OCI-M2 (cell line): ENCODE measurements around the gene ODC1.
A peak's percentile ranks its signal among the peaks of the same experiment; 100 is the strongest.
"Not testable (repeated sequence)": the region's sequence is repeated elsewhere in the genome, so short reads cannot be mapped to it uniquely, and the experiment has no call there.

Source experiments
- DNase-seq: peaks from one replicate; lab custom pipeline; 2025; ENCODE audit not compliant: unreplicated experiment; lab: John Stamatoyannopoulos, UW

ODC1 gene

DNA sequence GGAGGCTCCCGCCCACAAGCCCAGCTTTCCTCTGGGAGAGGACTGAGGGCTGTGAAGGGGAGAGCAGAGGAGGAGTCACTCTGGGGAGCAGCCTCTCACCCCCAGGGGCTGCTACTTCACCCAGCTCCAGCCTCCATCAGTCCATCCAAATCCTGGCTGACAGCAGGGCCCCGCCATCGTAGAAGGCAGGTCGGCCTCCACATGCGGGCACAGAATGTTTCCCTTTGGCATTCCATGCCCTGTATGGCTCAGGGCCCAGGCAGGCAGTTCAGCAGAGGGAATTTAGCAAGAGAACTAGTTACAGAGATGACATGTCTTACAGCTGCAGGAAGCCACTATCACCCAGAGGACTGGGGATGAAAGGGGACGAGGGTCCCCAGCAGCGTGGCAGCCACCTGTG is 6.4 kb upstream of the ODC1 start:
- DNase-seq, result no peak

DNA sequence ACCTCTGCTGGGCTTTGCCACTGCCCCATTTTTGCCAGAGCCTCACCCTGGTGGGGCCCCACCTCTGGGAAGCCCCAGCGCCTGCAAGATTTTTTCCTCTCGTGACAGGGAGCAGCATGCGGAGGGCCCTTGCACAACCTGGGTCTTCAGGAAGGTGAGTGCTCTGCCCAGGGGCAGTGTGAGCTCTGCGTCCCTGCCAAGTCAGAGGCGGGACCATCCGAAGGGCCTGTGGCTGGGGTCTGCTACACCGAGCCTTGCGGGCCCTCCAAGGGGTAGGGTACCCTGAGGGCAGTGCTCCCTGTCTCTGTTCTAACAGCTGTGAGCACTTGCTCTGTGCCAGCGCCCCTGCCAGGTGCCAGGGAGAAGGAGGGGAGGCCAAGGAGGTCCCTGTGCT is 5.8 kb upstream of the ODC1 start:
- no peak for DNase-seq

DNA sequence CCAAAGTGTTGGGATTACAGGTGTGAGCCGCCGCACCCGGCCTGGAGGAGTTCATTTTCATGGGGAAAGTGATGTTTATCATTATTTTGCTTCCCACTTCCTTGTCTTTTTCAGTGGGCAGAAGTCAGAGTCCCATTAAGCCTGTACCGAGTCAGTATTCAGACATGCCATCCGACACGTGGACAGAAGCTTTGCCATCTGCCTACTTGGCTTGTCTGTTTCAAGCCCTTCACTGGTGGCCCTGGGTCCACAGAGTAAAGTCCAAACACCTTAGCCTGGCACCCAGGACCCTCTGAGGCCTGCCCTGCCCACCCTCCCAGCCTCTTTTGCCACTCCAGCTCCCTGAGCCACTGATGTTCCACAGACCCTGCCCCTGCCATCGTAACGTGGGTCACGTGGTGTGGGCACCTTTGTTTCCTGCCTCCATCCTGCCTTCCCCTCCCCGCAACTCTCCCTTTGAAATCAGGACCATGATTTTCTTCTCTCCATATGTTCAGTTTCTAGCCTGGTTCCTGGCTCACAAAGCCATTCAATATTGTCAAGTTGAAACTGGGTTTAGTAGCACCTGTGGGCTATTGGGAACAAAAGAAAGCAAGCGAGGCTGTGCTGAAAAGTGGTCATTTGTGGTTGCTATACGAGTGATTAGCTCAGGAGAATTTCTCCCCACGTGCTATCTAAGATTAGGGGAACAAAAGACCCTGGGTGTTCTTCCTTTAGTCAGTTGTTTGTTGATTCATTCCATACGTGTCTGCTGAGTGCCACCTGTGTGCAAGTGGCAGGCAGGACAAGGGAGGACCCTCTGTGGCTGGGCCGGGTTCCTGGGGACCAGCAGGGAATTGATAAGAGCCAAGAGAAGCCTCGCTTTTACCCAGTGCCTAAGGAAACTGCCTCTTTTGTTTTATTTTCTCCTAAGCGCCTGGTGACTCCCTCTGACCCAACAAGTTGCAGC is 5.1 kb upstream of the ODC1 start:
- no peak for DNase-seq

DNA sequence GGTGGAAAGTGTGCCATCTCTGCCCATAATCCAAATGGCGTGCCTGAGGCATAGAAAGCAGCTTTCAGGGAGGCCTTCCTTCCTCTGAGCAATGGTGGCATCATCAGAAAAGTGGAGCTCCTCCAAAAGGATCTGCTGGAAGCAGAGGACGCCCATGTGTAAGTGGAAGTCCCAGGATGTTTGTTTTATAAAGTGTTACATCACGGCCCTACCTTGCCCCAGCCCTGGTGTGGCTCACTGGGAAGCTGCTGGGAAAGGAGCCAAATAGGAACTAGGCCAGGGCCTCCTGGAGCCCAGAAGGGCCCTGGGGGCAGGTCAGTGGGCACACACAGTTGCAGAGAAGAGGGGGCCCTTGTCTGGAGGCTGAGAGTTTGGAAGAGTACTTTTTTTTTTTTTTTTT is 4.2 kb upstream of the ODC1 start:
- no peak for DNase-seq

DNA sequence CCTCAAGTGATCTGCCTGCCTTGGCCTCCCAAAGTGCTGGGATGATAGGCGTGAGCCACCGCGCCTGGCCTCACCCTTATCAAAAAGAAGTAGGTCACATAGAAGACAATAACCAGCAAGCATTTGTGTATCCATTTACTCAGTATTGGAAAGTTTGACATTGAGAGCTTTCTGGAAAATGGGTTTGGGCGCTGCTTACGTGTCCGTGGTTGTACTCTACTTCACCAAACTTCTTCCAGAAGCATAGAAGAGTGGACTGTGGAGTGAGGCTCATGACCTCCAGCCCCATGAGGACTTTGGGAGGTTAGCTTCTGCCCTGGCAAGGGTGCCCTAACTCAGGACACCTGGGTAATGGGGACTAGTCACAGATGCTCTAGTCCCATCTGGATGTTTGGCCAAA is 3.7 kb upstream of the ODC1 start:
- no peak for DNase-seq

DNA sequence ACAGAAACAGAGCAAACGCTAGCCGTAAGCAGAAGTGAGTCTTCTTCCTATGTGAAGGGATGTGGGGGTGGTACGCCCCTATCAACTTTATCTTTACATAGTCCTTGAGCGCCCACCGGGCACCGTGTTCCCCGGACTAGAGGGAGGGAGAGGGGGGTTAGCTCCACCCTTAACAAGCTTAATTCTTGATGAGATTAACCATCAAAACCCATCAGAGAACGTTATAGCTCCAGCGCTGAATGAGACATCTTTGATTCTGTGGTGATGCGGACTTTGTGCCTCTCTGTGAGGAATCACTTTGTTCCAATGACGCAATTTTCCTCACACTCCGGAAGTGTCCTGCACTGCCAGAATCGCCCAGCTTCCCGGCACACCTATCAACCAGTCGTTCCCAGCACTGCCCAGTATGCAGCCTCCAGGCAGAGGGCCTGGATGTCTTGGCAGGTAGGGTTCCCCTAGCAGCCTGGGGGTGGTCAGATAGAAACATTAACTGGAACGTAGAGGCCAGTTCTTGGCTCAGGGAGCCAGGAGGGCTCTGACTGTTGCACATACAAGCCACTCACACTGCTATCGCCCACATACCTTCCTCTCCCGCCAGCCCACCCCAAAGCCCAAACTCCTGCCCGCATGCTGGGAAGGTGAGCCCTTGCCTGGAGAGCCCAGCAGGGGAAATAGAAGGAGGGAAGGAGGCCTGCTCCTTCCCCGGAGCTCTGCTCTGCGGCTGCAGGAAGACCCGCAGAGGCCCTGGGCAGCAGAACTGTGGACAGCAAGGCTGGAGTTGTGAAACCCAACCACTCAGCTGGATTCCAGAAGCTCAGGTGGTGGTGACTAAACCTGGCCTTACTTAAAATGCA is 1.9 kb upstream of the ODC1 start:
- no peak for DNase-seq

DNA sequence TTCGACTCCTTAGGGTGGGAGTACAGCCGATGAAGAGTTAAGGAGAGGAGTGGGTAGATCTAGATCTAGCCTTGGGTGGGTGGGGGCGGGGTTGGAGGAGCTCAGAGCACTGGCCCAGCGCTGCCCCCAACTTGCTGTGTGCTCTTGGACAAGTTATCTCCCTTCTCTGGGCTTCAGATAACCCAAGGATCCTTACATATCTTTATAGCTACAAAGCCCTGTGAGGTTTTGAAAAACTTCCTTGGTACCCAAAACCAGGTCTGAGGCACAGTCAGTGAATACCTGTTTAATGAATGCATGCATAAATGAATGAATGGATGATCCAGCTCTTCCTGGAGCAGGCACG is 1.3 kb upstream of the ODC1 start:
- DNase-seq, result no peak

DNA sequence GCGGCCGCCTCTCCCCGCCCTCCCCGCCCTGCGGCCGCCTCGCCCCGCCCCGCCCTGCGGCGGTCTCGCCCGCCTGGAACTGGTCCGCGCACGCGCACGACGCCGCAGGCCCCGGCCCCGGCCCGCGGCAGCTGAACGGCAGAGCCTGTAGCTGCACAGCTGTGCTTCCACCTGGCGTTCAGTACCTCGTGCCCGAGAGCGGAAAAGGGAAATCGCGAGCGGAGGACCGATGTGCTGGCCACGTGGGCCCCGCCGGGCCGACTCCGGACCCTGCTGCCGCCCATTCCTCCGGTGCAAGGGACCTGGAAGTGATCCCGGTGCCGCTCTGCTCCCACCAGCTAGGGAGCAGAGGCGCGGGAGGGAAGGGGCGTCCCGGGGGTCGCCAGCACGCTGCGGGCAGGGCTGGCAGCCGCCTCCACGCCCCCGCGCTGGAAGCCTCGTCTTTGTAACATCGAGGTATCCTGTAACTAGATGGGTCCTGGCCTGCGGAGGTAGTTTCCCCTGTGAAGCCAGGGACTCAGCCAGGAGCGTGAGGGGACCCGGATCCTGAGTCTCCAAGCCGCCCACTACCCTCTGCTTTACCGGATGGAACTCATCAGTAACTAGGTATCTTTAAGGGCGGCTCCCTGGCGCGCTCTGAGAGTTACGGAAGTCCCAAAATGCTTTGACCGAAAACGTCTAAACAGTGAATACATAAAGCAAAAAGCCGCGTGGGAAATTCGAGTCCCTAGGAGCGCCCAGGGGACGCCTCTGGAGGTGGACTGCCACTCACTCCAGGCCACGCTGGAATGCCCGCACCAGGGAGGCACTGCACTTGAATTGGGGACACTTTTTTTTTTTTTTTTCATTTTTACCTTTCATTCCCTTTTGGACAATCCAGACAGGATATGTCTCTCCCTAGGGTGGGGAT is 704 bp upstream of the ODC1 start:
- DNase-seq, result peak; percentile 44

DNA sequence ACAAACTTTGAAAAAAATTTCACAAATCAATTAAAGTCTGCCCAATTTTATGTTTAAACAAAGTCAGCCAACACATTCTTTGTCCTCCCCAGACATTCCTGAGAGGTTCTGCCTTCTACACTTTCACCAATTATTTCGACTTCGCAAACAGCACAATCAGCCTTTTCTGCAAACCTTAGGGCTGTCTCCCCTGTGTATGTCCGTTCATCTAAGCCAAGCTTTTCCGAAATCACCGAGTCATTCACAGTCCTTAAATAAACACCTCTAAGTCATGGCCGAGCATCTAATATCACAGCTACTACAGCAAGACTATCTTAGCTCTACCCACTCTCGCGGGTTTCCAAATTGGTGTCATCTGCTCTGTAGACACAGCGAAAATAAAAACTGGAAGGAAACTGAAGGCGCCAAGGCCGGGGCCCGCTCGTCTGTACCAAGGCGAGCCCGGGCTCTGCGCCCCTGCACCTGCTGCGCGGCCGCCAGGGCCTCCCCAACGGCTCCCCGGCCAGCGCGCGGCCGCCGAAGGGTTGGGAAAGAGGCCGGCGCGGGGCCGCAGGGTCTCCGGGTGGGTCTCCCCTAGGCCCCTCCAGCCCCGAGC is 730 bp downstream of the ODC1 start:
- DNase-seq, result no peak

DNA sequence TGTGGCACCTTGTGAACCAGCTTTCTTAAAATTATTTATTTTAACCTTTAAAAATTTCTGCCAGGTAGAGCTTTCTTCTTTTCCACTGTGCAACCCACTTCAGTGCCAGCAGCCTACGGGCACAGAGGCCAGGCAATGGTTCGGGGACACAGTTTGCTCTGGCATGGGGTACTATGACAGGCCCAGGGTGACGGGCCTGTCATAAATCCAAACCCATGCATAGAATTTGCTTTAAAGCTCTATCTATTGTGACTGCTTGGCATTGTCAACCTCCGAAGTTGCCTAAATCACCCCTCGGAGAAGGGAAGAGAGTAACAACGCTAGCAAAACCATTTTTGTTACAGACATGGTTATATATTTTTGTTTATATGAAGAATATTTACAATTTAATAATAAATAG is 1.5 kb downstream of the ODC1 start:
- no peak for DNase-seq

DNA sequence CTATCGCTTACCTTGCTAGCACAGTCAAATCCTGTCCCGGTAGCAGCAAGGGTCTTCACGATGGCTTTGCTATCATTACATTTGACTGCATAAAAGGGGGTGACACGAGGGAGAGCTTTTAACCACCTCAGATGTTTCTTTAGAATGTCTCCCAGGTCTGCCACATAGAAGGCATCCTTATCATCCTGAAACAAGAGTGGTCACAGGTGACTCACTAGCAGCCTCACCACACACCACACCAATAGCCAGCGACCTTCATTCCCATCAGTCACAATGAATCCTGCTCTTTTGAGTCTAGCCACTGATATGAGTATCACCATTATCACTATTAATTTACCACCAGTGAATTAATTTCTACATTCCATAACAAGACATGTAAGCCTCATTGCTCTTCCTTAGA is 3.7 kb downstream of the ODC1 start:
- DNase-seq, result no peak

DNA sequence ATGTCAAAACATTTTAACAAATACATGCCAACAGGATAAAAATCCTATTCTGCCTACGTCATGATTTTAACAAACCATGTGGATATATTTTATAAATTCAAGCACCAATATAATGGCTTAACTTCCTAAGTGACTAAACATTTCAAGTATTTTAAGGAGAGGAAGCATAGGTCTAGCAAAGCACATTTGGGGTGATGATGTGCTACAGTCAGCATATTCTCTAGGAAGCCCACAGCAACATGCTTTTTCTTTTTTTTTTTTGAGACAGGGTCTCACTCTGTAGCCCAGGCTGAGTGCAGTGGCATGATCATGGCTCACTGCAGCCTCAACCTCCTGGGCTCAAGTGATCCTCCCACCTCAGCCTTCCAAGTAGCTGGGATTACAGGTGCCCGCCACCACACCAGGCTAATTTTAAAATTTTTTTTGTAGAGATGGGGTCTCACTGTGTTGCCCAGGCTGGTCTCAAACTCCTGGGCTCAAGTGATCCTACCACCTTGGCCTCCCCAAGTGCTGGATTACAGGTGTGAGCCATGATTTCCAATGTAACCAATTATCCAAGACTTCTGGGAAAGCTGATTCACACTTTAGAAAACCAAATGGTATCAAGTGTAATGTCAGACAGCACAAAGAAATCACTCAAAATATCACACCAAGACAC is 5.5 kb downstream of the ODC1 start:
- DNase-seq, result not testable (repeated sequence)

DNA sequence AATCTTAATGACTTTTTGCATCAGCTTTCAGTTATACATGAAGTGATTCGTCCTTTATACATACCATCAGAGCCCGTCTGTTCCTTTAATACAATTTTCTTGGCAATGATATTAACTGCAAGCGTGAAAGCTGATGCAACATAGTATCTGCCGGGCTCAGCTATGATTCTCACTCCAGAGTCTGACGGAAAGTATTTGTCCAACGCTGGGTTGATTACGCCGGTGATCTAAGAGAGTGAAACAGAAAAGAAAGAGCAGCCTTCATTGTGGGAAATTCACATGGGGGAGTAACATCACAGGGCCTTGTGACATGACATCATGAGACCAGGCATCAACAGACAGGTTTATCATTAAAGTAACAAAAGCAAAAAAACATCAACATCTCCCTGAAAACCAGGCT is 6.2 kb downstream of the ODC1 start:
- DNase-seq, result no peak

DNA sequence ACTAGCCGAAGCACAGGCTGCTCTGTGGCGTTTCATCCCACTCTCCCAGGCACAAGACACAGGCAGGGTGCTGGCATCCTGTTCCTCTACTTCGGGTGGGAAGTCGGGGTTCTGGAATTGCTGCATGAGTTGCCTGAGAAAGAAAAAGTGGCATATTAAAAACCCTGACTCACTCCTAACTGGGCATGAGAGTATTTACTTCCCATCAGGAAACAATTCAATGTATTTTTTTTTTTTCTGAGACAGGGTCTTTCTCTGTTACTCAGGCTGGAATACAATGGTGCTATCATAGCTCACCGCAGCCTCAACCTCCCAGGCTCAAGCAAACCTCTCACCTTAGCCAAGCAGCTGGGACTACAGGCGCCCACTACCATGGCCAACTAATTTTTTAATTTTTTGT is 7.4 kb downstream of the ODC1 start:
- DNase-seq, result no peak

DNA sequence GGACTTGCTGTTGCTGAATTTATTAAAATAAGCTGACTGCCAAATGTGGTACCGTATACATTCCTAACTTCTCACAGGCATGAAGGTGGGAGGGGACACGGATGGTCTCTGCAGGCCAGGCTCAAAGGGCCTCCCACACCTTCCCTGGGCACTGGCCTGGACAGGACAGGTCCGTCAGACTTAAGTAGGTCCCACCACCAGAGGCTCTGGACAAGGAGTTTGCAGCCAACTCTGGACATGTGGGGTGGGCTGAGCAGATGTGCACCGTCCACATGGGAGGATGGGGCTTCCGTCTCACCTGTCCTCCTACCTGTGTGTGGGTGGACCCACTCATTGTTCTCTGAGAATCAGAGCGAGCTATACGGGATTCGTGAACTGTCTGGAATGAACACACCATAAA is 8.2 kb downstream of the ODC1 start:
- DNase-seq, result no peak

DNA sequence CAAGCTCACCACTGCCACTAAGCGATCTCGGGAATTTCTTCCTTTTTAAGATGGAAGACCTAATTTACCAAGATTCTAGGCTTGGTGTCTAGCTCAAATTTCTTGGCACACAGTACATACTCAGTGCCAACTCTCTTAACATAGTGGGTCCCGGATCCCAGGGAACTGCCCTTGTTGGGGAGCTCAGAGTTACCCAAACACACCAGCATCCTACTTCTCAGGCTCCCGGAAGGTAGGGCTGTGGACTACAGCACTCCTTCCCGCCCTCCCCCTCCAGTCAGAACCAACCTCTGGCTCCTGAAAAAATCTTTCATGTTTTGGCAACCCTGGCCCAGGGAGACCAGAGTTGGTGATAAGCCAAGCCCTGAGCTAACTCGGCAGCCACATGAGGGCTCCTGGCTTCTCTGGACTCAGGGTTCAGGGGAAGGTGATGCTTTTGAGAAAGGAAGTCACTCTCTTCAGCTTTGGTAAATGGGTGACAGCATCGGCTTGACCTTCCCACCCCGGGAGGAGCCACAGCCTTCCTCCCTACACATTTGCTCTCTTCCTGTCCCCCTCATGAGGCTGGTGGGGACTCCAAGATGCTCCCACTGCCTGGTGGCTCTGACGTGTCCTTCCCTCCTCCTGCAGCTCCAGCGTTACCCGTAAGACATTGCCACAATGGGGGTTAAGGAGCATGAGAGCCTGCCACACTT is 8.8 kb downstream of the ODC1 start:
- DNase-seq, result no peak

DNA sequence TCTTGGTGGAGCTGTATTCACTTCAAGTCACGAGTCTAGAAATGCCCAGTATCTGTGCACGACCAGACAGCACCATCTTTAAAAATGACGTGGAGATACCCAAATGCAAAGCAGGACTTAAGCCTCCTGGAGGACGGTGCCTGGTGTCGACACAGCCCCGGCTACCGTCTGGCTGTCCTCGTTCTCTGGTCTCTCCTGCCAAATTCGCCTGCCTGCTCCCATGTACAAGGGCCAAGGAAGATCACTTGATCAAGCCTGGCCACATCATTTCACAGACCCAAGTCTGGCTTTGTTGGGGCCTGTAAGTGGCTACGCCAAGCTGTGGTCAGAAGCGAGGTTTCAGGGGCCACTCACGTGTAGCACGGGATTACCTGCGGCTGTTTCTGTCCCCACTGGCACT is 9.4 kb downstream of the ODC1 start:
- DNase-seq, result no peak

DNA sequence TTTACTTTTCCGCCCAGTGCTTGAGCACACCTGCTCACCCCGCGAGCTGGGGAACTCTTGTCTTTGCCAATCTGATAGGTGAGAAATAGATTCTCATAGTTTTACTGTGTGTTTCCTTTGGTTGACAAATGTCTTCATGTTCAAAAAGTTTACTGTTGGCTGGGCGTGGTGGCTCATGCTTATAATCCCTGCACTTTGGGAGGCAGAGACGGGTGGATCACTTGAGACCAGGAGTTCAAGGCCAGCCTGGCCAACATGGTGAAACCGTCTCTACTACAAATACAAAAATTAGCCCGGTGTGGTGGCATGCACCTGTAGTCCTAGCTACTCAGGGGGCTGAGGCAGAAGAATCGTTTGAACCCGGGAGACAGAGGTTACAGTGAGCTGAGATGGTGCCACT is 10.3 kb downstream of the ODC1 start:
- no peak for DNase-seq

DNA sequence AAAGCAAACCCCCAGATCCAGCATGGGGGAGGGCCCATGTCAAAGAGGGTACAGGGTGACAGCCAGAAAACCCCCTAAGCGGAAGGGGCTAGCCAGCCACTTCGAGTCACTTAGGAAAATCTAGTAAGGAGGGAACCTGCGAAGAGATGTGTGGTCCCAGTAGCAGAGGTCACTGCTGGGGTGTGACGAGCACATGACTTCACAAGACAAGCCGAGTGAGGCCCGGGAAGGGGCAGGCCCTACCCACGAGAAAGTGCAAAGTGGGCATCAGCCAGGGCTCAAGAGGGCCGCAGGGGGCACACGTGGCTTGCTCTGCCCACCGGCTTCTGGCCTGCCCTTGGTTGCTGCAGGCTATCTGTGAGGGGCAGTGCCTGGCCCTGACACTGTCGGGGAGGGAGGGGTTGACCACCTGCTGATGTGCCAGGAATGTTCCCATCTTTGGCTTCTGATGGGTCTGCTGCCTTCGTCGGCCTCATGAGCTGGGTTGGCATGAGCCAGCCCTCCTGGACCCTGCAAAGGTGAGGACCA is 11.5 kb downstream of the ODC1 start:
- no peak for DNase-seq

DNA sequence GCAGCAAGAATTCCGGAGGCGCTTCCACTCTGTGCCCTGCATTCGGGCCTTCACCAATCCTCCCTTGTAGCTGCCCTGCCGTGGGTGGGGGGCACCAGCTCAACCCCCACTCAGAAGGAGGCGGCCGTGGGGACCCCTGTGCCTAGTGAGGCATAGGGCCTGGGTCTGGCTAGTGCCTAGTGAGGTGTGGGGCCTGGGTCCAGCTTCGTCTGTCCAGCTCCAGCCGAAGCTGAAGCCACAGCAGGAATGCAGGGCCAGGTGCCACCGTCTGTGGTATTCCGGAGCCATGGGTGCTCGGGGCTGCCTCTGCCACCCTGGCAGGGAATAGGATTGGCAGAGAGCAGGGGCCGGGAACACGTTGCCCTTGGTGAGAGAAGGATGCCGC is 12.3 kb downstream of the ODC1 start:
- DNase-seq, result no peak
